AG04450 (cell line): ENCODE data around the gene LARP4. TPM values are rescaled to one million over a fixed set of nuclear protein-coding genes. Genes with fewer than 3 reads are reported as not detected.

Experiments used
- CTCF ChIA-PET: fragments of 300-600, 350-600 bp; formaldehyde crosslinking; extraction: SDS; loops from one replicate; lab custom pipeline; 2022; ENCODE audit warnings: antibody characterized with exemption, inconsistent platforms; lab: Charles Lee
- POLR2A ChIA-PET: fragments of 350-600 bp; formaldehyde crosslinking; extraction: SDS; loops from one replicate; lab custom pipeline; 2021; ENCODE audit warnings: antibody characterized with exemption, inconsistent platforms; lab: Yijun Ruan, JAX
- DNase-seq: peaks from one replicate; pipeline ENCODE4 v3.0.0-alpha.2; 2011; ENCODE audit warnings: low read depth, low spot score
- H3K27ac ChIP-seq: one replicate; pipeline ENCODE4 v1.5.1; 2012; ENCODE audit warnings: low read depth, low read length, control low read depth
- H3K27me3 ChIP-seq: one replicate; pipeline ENCODE4 v1.6.0; 2012; ENCODE audit warnings: low read length; ENCODE audit not compliant: control insufficient read depth, insufficient read depth
- H3K4me3 ChIP-seq: 2 replicates; pipeline ENCODE4 v1.5.1; 2011; ENCODE audit warnings: mild to moderate bottlenecking, low read depth, low read length, control low read depth
- H3K9me3 ChIP-seq: 2 replicates; pipeline ENCODE4 v1.5.1; 2012; ENCODE audit warnings: low read length; ENCODE audit not compliant: control insufficient read depth, insufficient read depth
- polyA plus RNA-seq: library from polyadenylated mRNA; depleted of rRNA; stranded (reverse); fragments of >200 nt; gene quantifications from 2 replicates; pipeline ENCODE4 v1.2.3, GENCODE V29; 2011
- TF ChIP-seq, protein P1 (sequence below): IDR thresholded peaks from 2 replicates; pipeline ENCODE4 v1.5.1; 2011; ENCODE audit warnings: low read depth, low read length, control low read depth, inconsistent platforms

The LARP4 gene
- polyA plus RNA-seq, 1 experiment: 25.5 TPM

DNA sequence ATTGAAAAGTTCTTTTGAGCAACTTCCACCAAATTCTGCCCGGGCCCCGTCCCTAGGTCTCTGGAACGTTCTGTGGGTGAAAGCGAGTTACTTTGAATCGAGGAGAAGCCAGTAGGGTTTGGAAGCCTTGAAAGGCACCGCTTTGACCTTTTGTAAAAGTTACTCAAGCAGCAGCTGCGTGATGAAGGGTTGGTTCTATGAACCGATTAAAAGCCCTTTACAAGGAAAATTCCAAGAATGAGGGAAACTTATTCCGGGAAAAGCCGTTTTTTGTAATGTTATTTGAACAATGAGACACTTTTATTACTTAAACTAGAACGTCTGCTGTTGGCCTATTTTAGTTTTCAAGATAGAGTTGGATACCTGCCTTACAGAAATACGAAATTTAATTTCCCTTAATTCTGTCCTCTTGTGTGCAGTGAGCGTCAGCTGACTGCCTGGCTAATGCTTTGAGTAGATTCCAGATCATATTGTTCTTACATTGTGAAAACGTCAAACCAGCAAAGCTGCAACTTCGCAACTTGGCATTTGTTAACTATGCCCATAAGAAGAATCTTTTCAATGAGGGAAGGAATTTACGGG lies 906 bp downstream of the LARP4 start:
- no peaks in the 10 kb centered on the region; the same call in 1 of the 2 replicates for H3K9me3 ChIP-seq
- ChIA-PET CTCF (interaction anchor here (0.8 kb wide), 2 partner anchors 237 to 289 kb away, joined by 3 read pairs; partner anchors contain the start of gene COX14), POLR2A (interaction anchor here (1.3 to 1.6 kb wide), 2 partner anchors 11 to 103 kb away, joined by 3 to 6 read pairs; no protein-coding TSS in a partner anchor)
- DNase-seq: no peak
- TF ChIP-seq, protein P1, sequence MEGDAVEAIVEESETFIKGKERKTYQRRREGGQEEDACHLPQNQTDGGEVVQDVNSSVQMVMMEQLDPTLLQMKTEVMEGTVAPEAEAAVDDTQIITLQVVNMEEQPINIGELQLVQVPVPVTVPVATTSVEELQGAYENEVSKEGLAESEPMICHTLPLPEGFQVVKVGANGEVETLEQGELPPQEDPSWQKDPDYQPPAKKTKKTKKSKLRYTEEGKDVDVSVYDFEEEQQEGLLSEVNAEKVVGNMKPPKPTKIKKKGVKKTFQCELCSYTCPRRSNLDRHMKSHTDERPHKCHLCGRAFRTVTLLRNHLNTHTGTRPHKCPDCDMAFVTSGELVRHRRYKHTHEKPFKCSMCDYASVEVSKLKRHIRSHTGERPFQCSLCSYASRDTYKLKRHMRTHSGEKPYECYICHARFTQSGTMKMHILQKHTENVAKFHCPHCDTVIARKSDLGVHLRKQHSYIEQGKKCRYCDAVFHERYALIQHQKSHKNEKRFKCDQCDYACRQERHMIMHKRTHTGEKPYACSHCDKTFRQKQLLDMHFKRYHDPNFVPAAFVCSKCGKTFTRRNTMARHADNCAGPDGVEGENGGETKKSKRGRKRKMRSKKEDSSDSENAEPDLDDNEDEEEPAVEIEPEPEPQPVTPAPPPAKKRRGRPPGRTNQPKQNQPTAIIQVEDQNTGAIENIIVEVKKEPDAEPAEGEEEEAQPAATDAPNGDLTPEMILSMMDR: no peak
- no peaks in the 10 kb centered on the region for H3K27me3 ChIP-seq
- H3K4me3 ChIP-seq: peak overlapping the region; percentile 91
- H3K27ac ChIP-seq: peak overlapping the region; percentile 85

GRCh38 chr12:50402264-50403000 lies 1.7 kb downstream of the LARP4 start:
- Histone ChIP-seq H3K4me3 (peak overlapping the region; percentile 91), H3K9me3 (no peaks in the 10 kb centered on the region; the same call in 1 of the 2 replicates), H3K27me3 (no peaks in the 10 kb centered on the region), H3K27ac (no peak overlapping the region)
- TF ChIP-seq, protein P1: no peak
- ChIA-PET CTCF (interaction anchor here (0.8 kb wide), 2 partner anchors 236 to 290 kb away, joined by 3 read pairs; partner anchors contain the start of gene COX14), POLR2A (interaction anchor here (1.3 kb wide), 1 partner anchor 104 kb away, joined by 3 read pairs; no protein-coding TSS in a partner anchor)
- no peak for DNase-seq

- peak overlapping the region; percentile 91 for H3K4me3 ChIP-seq
- H3K27ac ChIP-seq: no peak overlapping the region
- H3K27me3 ChIP-seq: no peaks in the 10 kb centered on the region
- no peak for DNase-seq
- POLR2A ChIA-PET: no interaction called here
- H3K9me3 ChIP-seq: no peaks in the 10 kb centered on the region; the same call in 1 of the 2 replicates
- TF ChIP-seq, protein P1: no peak
- CTCF ChIA-PET: no interaction called here
Measured at GRCh38 chr12:50403001-50403440, 2.3 kb downstream of the LARP4 start.

DNA sequence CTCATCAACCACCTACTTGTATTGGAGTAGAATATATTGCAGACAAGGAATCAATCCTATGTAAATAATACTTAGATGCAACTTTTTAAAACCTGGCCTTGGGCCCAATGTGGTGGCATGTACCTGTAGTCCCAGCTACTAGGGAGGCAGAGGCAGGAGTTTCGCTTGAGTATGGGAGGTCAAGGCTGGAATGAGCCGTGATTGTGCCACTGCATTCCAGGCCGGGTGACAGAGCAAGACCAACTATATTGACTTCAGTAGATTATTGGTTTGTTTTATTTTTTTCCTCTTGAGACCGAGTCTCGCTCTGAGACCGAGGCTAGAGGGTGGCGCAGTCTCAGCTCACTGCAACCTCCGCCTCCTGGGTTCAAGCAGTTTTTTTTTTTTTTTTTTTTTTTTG lies 3.6 kb downstream of the LARP4 start:
- DNase-seq: no peak
- Histone ChIP-seq H3K27ac (no peak overlapping the region), H3K4me3 (no peak overlapping the region), H3K9me3 (no peaks in the 10 kb centered on the region; the same call in 1 of the 2 replicates), H3K27me3 (no peaks in the 10 kb centered on the region)
- CTCF ChIA-PET: interaction anchor here (0.7 to 0.9 kb wide), 3 partner anchors 233 to 293 kb away, joined by 3 to 8 read pairs (median 3); partner anchors contain the start of gene COX14
- POLR2A ChIA-PET: no interaction called here
- TF ChIP-seq, protein P1: no peak
